B cell (primary cell): ENCODE results near the gene GPR87. TPM values are rescaled to one million over a fixed set of nuclear protein-coding genes. Genes with fewer than 3 reads are reported as not detected.
A peak's percentile ranks its signal among the peaks of the same experiment; 100 is the strongest.

ENCODE experiments used
- ATAC-seq: fragments of 200-7000 bp; cut with Tn5 transposase; one replicate; pipeline ENCODE4 v1.10.0; 2021; ENCODE audit warnings: low read depth, mild to moderate bottlenecking, moderate number of reproducible peaks, moderate library complexity
- CTCF ChIA-PET: fragments of 350-600 bp; sonication (Branson Sonifier 250); formaldehyde crosslinking; loops from one replicate; lab custom pipeline; 2021; ENCODE audit warnings: antibody characterized with exemption, inconsistent platforms; lab: Charles Lee
- POLR2A ChIA-PET: fragments of 350-600 bp; sonication (Branson Sonifier 250); formaldehyde crosslinking; loops from one replicate; lab custom pipeline; 2021; ENCODE audit warnings: antibody characterized with exemption; lab: Charles Lee
- DNase-seq: peaks from one replicate; pipeline ENCODE4 v3.0.0; 2013
- H2AFZ ChIP-seq: 2 replicates; pipeline ENCODE4 v1.6.1; 2012; ENCODE audit warnings: mild to moderate bottlenecking, low read depth, low read length; ENCODE audit not compliant: insufficient read depth, poor library complexity, severe bottlenecking
- H3K27ac ChIP-seq, 2 donors: 1 replicate in 1 of 2; 2 replicates in 1 of 2; pipeline ENCODE4 v1.5.1; 2012 to 2013; ENCODE audit warnings: low read length in 2 of 2, mild to moderate bottlenecking in 2 of 2, moderate library complexity in 1 of 2
- H3K27me3 ChIP-seq, 4 experiments: fragments of 200-600 bp in 1 of 4; sonication (generic) in 1 of 4; replicated peaks in 1 of 4; 1 replicate in 2 of 4; 2 replicates in 2 of 4; pipeline versions ENCODE4 v1.6.1 to v1.7.0; 2013 to 2016; ENCODE audit warnings: low read length in 3 of 4, mild to moderate bottlenecking in 2 of 4, mixed read lengths in 1 of 4, moderate library complexity in 1 of 4; ENCODE audit not compliant: insufficient read depth in 4 of 4, control insufficient read depth in 3 of 4; ENCODE audit errors: control extremely low read depth in 1 of 4
- H3K36me3 ChIP-seq, 2 experiments: replicated peaks in 1 of 2; 1 replicate in 1 of 2; 2 replicates in 1 of 2; pipeline versions ENCODE4 v1.6.1 to v1.7.1; 2013; ENCODE audit warnings: low read length in 1 of 2; ENCODE audit not compliant: insufficient read depth in 2 of 2, control insufficient read depth in 1 of 2; ENCODE audit errors: control extremely low read depth in 1 of 2, extremely low read depth in 1 of 2
- H3K4me1 ChIP-seq, 2 donors: fragments of 200-600 bp in 1 of 2; sonication (generic) in 1 of 2; 1 replicate in 1 of 2; 2 replicates in 1 of 2; pipeline versions ENCODE4 v1.5.1 to v1.6.1; 2013 to 2017; ENCODE audit warnings: low read length in 2 of 2; ENCODE audit not compliant: control insufficient read depth in 2 of 2, insufficient read depth in 2 of 2
- H3K4me2 ChIP-seq: replicated peaks from 2 replicates; pipeline ENCODE3; 2012; ENCODE audit warnings: mild to moderate bottlenecking, low read depth, low read length; ENCODE audit not compliant: poor library complexity, severe bottlenecking
- H3K4me3 ChIP-seq, 5 experiments: fragments of 200-600 bp in 1 of 5; sonication (generic) in 1 of 5; 1 replicate in 3 of 5; 2 replicates in 2 of 5; pipeline versions ENCODE4 v1.5.1 to v1.7.0; 2011 to 2016; ENCODE audit warnings: low read length in 4 of 5, mild to moderate bottlenecking in 4 of 5, low read depth in 2 of 5, control low read depth in 1 of 5, moderate library complexity in 1 of 5; ENCODE audit not compliant: insufficient read depth in 1 of 5; ENCODE audit errors: control extremely low read depth in 1 of 5, extremely low read depth in 1 of 5
- H3K79me2 ChIP-seq: fragments of 200-600 bp; sonication (generic); one replicate; pipeline ENCODE4 v1.6.0; 2016; ENCODE audit warnings: low read length; ENCODE audit not compliant: control insufficient read depth, insufficient read depth
- H3K9ac ChIP-seq: fragments of 200-600 bp; sonication (generic); 2 replicates; pipeline ENCODE4 v1.6.1; 2017; ENCODE audit warnings: mild to moderate bottlenecking, low read length, moderate library complexity
- H3K9me3 ChIP-seq, 3 donors: one replicate each; pipeline versions ENCODE4 v1.6.1 to v1.7.1; 2013; ENCODE audit warnings: low read length in 2 of 3; ENCODE audit not compliant: control insufficient read depth in 2 of 3, insufficient read depth in 1 of 3; ENCODE audit errors: control extremely low read depth in 1 of 3
- H4K20me1 ChIP-seq: 2 replicates; pipeline ENCODE4 v1.6.0; 2012; ENCODE audit warnings: mild to moderate bottlenecking, low read length; ENCODE audit not compliant: insufficient read depth, control insufficient read depth, poor library complexity, severe bottlenecking
- H3K27ac Mint-ChIP-seq: one replicate; pipeline ENCODE4 v1.8.0; 2021; ENCODE audit warnings: mixed read lengths
- H3K27me3 Mint-ChIP-seq: one replicate; pipeline ENCODE4 v1.8.0; 2021; ENCODE audit warnings: mixed read lengths
- H3K4me1 Mint-ChIP-seq: one replicate; pipeline ENCODE4 v1.8.0; 2021; ENCODE audit warnings: mixed read lengths
- H3K4me3 Mint-ChIP-seq: one replicate; pipeline ENCODE4 v1.8.0; 2021; ENCODE audit warnings: mixed read lengths
- H3K9me3 Mint-ChIP-seq: one replicate; pipeline ENCODE4 v1.8.0; 2022; ENCODE audit warnings: mixed read lengths; ENCODE audit not compliant: insufficient read depth
- EZH2 ChIP-seq: IDR thresholded peaks from 2 replicates; pipeline ENCODE4 v1.6.1; 2012; ENCODE audit warnings: borderline replicate concordance, low read depth, mild to moderate bottlenecking, moderate library complexity, low read length; ENCODE audit not compliant: insufficient read depth, poor library complexity, severe bottlenecking
- WGBS: methylation state at CpG from one replicate; pipeline ENCODE4 v1.1.5; 2013; ENCODE audit warnings: missing lambda C conversion rate; ENCODE audit not compliant: insufficient coverage; 5-methylcytosine and 5-hydroxymethylcytosine counted together
- intact Hi-C: fragments of 100-400 bp; cut with micrococcal nuclease; formaldehyde crosslinking; loops from one replicate; pipeline ENCODE4 v1.10.0; 2022
- polyA plus RNA-seq: library from polyadenylated mRNA; depleted of rRNA; stranded (reverse); fragments of >200 nt; gene quantifications from 2 replicates; pipeline ENCODE4 v1.2.3, GENCODE V29; 2012
- total RNA-seq, 2 donors: library from RNA; stranded (reverse); fragments of 120-200 nt in 1 of 2; gene quantifications; 1 replicate in 1 of 2; 2 replicates in 1 of 2; pipeline versions ENCODE4 v1.2.3 to v1.2.4, GENCODE V29; 2013 to 2022
- TF ChIP-seq, protein P1 (sequence below): fragments of 200-600 bp; IDR thresholded peaks from one replicate; pipeline ENCODE4 v1.8.0; 2022; ENCODE audit warnings: antibody characterized with exemption, mild to moderate bottlenecking

Gene GPR87
- total and polyA plus RNA-seq, 2 donors (not counting 1 experiment from before 2014, with no cell fraction given), result not detected

GRCh38 chr3:151327571-151328198 is 11.1 kb upstream of the GPR87 start:
- POLR2A ChIA-PET, result interaction anchor here (0.6 kb wide), 1 partner anchor 1804 kb away, joined by 3 read pairs; no protein-coding TSS in a partner anchor
- CTCF ChIA-PET, result interaction anchor here (0.5 to 4.7 kb wide), 23 partner anchors 9 to 986 kb away, joined by 3 to 26 read pairs (median 4); partner anchors contain the start of gene P2RY12

DNA sequence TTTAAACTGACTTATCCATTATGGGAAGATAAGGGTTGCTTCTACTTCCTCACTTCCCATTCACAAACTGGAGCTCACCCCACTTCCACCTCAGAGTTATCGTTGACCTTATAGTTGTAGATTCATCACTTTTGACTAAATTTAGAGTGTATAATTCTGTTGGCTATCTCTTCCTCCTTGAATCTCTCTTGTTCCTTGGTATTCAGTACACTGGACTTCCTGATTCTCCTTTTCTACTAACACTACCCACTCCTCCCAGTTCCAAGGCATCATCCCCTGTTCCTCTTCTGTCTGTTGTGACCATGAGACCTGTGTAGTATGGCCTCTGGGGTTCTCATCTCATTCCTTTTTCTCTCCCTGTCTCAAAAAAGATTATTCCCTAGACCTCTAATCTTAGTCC is 5.9 kb upstream of the GPR87 start:
- Histone ChIP-seq H3K4me2 (no peak overlapping the region), H2AFZ (no peak overlapping the region), H3K27me3 (no peaks in the 10 kb centered on the region), H3K79me2 (no peaks in the 10 kb centered on the region), H4K20me1 (no peaks in the 10 kb centered on the region), H3K36me3 (no peaks in the 10 kb centered on the region), H3K9me3 (no peaks in the 10 kb centered on the region), H3K4me1 (no peaks in the 10 kb centered on the region), H3K4me3 (no peak overlapping the region), H3K27ac (no peak overlapping the region), H3K9ac (no peak overlapping the region)
- Mint-ChIP-seq H3K27me3 (no peaks in the 10 kb centered on the region), H3K9me3 (no peaks in the 10 kb centered on the region), H3K4me3 (no peak overlapping the region), H3K4me1 (peaks cover 7% of the 10 kb centered on the region), H3K27ac (no peak overlapping the region)
- no peak for ATAC-seq
- no CpG with 5 or more reads among the region's 1 CpG for WGBS
- ChIA-PET POLR2A (no interaction called here), CTCF (no interaction called here)
- no peak for DNase-seq
- intact Hi-C loops, result no loop called here
- TF ChIP-seq EZH2, result no peak
- TF ChIP-seq, protein P1, sequence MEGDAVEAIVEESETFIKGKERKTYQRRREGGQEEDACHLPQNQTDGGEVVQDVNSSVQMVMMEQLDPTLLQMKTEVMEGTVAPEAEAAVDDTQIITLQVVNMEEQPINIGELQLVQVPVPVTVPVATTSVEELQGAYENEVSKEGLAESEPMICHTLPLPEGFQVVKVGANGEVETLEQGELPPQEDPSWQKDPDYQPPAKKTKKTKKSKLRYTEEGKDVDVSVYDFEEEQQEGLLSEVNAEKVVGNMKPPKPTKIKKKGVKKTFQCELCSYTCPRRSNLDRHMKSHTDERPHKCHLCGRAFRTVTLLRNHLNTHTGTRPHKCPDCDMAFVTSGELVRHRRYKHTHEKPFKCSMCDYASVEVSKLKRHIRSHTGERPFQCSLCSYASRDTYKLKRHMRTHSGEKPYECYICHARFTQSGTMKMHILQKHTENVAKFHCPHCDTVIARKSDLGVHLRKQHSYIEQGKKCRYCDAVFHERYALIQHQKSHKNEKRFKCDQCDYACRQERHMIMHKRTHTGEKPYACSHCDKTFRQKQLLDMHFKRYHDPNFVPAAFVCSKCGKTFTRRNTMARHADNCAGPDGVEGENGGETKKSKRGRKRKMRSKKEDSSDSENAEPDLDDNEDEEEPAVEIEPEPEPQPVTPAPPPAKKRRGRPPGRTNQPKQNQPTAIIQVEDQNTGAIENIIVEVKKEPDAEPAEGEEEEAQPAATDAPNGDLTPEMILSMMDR, result no peak

More at GRCh38 chr3:151327571-151328198, 11.1 kb upstream of the GPR87 start:
- Histone ChIP-seq H3K9me3 (no peaks in the 10 kb centered on the region), H3K4me2 (no peak overlapping the region), H3K27ac (no peak overlapping the region), H3K4me3 (peak overlapping the region in 1 of 5 experiments; percentile 82), H3K27me3 (no peaks in the 10 kb centered on the region), H3K79me2 (no peaks in the 10 kb centered on the region), H2AFZ (no peak overlapping the region), H4K20me1 (no peaks in the 10 kb centered on the region), H3K4me1 (peaks cover 7 to 8% of the 10 kb centered on the region in 2 donors), H3K9ac (no peak overlapping the region), H3K36me3 (no peaks in the 10 kb centered on the region)
- Mint-ChIP-seq H3K9me3 (no peaks in the 10 kb centered on the region), H3K27ac (peak overlapping the region; percentile 75), H3K27me3 (no peaks in the 10 kb centered on the region), H3K4me3 (no peak overlapping the region), H3K4me1 (peaks cover 26% of the 10 kb centered on the region)
- TF ChIP-seq, protein P1, result peak; percentile 81
- TF ChIP-seq EZH2, result no peak
- DNase-seq, result peak; percentile 33
- no CpG with 5 or more reads among the region's 3 CpGs for WGBS
- ATAC-seq, result no peak
- intact Hi-C loops, result loop anchor here (2.0 to 5.0 kb wide), 3 partner anchors 25 to 55 kb away; partner anchors contain the start of gene P2RY14
